Dermis microvascular lymphatic vessel endothelial cell (primary cell): Measurements from ENCODE around the gene TMEM132D. TPM values are rescaled to one million over a fixed set of nuclear protein-coding genes. Genes with fewer than 3 reads are reported as not detected.

Source experiments
- DNase-seq, 2 donors: peaks; one replicate each; pipeline versions ENCODE4 v3.0.0 to v3.0.0-alpha.2; 2010; ENCODE audit warnings: low read depth in 2 of 2
- total RNA-seq: library from RNA; depleted of rRNA; stranded (reverse); fragments of >200 nt; gene quantifications from 2 replicates; pipeline ENCODE4 v1.2.1, GENCODE V29; 2014

The TMEM132D gene
- total RNA-seq, 1 donor from 2014 or later, result not detected

- DNase-seq, result no peak
Measured at GRCh38 chr12:129826273-129826672, 77.6 kb downstream of the TMEM132D start.

GRCh38 chr12:129825316-129825715 lies 78.5 kb downstream of the TMEM132D start:
- DNase-seq, result no peak

- DNase-seq, result no peak
Measured at GRCh38 chr12:129821964-129822363, 81.9 kb downstream of the TMEM132D start.

- no peak for DNase-seq
Measured at GRCh38 chr12:129819391-129819790, 84.4 kb downstream of the TMEM132D start.

- no peak for DNase-seq
Measured at GRCh38 chr12:129815846-129816245, 88.0 kb downstream of the TMEM132D start.

GRCh38 chr12:129811963-129812362 lies 91.9 kb downstream of the TMEM132D start:
- no peak for DNase-seq

- no peak for DNase-seq
Measured at GRCh38 chr12:129807136-129807535, 96.7 kb downstream of the TMEM132D start.

GRCh38 chr12:129791396-129791795 lies 112.4 kb downstream of the TMEM132D start:
- DNase-seq, result no peak

GRCh38 chr12:129790930-129791329 lies 112.9 kb downstream of the TMEM132D start:
- DNase-seq, result no peak

- no peak for DNase-seq
Measured at GRCh38 chr12:129790331-129790730, 113.5 kb downstream of the TMEM132D start.

GRCh38 chr12:129789921-129790320 lies 113.9 kb downstream of the TMEM132D start:
- no peak for DNase-seq

GRCh38 chr12:129788506-129789084 lies 115.2 kb downstream of the TMEM132D start:
- no peak for DNase-seq

- no peak for DNase-seq
Measured at GRCh38 chr12:129779989-129780388, 123.8 kb downstream of the TMEM132D start.

- DNase-seq, result no peak
Measured at GRCh38 chr12:129779033-129779432, 124.8 kb downstream of the TMEM132D start.

GRCh38 chr12:129776977-129777667 lies 126.7 kb downstream of the TMEM132D start:
- DNase-seq, result no peak

GRCh38 chr12:129772501-129773493 lies 131.0 kb downstream of the TMEM132D start:
- peak in 1 of 2 donors; percentile 18 for DNase-seq

GRCh38 chr12:129771238-129771637 lies 132.6 kb downstream of the TMEM132D start:
- no peak for DNase-seq

GRCh38 chr12:129765719-129766118 lies 138.1 kb downstream of the TMEM132D start:
- no peak for DNase-seq

- no peak for DNase-seq
Measured at GRCh38 chr12:129762436-129762835, 141.4 kb downstream of the TMEM132D start.

- no peak for DNase-seq
Measured at GRCh38 chr12:129753586-129753985, 150.2 kb downstream of the TMEM132D start.

GRCh38 chr12:129750421-129750820 lies 153.4 kb downstream of the TMEM132D start:
- no peak for DNase-seq

GRCh38 chr12:129746318-129746717 lies 157.5 kb downstream of the TMEM132D start:
- no peak for DNase-seq
